Activated CD4-positive, alpha-beta T cell treated with anti-CD3 and anti-CD28 coated beads for 4 hours (primary cell): ENCODE results near the gene ZCCHC3.

Experiments
- DNase-seq, 2 donors: peaks; one replicate each; pipeline ENCODE4 v3.0.0-alpha.2; 2020

Gene ZCCHC3

DNA sequence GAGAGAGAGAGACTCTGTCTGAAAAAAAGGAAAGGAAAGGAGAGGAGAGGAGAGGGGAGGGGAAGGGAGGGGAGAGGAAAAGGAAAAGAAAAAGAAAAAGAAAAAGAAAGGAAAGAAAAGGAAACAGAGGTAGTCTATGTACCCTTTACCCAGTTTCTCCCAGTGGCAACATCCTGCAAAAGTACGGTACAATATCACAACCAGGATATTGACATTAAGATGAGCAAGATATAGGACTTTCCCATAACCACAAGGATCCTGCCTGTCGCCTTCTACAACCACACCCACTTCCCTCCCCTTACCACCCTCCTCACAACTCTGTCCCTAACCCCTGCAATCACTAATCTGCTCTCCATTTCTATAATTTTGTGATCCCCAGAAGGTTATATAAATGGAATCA lies 10.9 kb upstream of the ZCCHC3 start:
- no peak for DNase-seq

DNA sequence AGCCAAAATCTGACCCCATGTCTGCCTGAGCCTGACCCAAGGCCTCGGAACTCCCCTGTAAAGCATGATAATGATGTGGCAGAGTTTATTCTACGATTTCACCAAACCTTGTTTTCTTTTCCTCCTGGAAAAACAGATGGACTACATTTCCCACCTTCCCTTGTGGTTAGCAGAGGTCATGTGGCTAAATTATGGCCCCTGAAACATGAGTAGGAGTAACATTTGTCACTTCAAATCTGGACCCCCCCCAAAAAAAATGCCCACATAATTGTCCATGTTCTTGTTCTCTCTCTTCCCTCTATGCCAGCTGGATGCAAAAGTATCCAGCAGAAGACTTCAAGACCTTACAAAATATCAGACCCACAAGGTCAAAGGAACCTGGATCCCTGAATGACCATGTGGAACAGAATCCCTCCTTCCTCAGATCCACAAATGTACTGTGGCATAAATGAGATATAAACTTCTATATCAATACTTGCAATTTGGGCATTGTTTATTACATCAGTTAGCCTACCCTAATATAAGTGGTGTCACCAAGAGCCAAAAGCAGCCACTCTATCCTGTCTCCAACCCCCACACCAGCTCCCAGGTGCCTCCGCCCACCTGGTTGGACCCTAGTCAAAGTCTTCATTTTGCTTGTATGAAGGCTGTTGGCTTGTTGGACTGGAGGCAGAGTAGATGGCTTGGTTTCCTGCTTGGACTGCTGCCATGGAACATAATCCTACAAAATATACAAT lies 8.2 kb upstream of the ZCCHC3 start:
- DNase-seq = no peak

DNA sequence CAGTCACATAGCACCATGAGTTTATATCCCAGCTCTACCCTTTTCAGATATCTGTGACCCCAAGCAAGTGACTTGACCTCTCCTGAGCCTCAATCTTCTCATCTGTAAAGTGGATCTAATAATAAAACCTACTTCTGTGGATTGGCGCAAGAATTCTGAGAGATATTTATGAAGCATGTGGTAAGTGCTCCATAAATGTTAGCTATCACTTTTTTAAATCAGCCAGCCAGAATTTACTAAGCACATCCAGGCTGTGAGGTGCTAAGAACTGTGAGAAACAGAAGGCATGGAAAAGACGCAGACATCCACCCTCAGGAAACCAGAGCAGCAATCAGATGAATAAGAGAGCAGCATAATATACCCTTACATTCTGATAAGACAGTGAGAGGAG lies 7.7 kb upstream of the ZCCHC3 start:
- DNase-seq = no peak

DNA sequence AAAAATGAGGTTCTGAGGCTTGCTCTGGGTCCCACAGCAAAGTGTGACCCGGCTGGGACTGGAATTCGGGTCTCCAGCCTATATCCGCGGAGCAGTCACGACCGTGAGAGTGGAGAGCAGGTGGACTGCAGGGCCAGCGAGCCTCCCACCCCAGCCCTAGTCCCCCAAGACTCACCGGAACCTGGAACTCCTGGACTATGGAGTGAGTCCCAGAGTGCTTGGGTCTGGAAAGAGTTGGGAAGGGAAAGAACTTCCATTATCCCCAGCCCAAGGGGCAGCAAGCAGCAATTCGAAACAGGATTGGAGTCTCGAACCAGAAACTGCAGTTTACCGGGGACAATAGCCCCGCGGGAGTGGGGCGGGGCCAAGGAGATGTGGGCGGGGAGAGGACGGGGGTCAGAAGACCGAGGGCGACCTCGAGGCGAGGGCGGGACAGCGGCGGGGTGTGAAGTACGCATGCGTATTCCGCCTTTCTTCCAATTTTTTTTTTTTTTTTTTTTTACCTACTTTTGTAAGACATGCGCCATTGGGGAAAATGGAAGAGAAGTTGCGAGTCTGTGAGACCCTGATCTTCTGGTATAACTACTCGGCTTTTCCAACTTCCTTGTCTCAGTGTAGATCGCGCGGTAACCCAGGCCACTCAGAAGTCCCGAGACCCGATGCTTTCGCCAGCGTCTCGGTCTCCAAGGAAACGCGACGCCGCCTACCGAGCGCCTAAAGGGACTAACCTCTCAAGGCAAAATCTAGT lies 7.1 kb upstream of the ZCCHC3 start, which contains the start of gene C20orf96:
Gene C20orf96 (minus strand): TSS at position 667 of the 748 bp plus-strand sequence. CDS start 140 bp downstream, at position 527.
- DNase-seq = peak; percentile 84

DNA sequence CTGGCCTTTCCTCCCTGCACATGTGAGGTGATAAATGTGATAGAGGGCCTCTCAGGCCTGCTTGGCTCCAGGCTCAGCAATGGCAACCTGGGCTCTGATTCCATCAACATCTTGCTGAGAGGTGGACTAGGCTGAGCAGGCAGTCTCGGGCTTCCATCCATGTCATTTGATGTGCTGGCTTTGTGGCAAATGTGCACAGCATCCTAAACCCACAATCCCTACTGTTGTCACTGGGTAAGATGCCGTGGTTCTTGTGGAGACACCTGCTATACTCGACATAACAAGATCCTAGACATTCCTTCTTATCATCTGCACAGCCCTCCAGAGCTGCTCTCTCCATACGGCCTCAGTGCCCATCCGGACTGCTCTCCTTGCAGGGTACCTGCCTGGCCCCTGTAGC lies 2.8 kb upstream of the ZCCHC3 start:
- DNase-seq = no peak

DNA sequence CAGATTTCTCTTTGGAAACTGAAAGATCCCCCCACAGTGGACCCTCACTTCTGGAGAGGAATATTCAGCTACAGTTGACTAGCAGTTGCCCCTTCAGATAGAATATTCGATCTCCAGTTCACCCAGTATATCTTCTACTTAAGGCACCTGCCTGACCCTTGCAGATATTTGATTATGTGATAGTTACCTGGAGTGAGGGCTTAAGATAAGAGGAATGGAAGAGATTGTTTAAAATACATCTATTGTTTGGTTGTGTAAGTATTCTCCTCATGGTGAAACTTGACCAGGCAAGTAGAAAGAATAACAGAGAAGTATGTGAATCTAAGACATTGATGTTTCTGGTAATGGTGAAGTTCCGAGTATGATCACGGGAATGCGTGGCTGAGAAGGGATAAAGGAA lies 1.6 kb upstream of the ZCCHC3 start:
- DNase-seq = no peak

DNA sequence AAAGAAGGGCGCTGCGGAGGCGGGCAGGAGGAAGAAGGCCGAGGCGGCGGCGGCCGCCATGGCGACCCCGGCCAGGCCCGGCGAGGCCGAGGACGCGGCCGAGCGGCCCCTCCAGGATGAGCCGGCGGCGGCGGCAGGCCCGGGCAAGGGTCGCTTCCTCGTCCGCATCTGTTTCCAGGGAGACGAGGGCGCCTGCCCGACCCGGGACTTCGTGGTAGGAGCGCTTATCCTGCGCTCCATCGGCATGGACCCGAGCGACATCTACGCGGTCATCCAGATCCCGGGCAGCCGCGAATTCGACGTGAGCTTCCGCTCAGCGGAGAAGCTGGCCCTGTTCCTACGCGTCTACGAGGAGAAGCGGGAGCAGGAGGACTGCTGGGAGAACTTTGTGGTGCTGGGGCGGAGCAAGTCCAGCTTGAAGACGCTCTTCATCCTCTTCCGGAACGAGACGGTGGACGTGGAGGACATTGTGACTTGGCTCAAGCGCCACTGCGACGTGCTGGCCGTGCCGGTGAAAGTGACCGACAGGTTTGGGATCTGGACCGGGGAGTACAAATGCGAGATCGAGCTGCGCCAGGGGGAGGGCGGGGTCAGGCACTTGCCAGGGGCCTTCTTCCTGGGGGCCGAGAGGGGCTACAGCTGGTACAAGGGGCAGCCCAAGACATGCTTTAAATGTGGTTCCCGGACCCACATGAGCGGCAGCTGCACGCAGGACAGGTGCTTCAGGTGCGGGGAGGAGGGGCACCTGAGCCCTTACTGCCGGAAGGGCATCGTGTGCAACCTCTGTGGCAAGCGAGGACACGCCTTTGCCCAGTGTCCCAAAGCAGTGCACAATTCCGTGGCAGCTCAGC lies 780 bp downstream of the ZCCHC3 start:
- peak; percentile 20 to 39 for DNase-seq

DNA sequence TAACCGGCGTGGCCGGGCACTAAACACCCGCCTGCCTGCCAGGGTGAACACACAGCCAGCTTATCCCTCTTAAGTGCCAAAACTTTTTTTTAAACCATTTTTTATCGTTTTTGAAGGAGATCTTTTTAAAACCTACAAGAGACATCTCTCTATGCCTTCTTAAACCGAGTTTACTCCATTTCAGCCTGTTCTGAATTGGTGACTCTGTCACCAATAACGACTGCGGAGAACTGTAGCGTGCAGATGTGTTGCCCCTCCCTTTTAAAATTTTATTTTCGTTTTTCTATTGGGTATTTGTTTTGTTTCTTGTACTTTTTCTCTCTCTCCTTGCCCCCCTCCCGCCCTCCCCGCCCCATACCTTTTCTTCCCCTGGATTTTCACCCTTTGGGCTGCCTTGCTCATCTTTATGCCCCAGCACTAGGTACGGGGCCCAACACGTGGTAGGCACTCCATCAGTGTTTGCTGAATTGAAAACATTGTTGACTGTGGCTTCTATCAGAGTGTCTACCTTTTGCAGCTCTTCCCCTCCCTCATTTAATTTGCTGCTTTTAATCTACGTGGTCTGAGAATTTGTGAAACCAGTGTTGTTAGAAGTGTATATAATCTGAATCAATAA lies 1.5 kb downstream of the ZCCHC3 start:
- no peak for DNase-seq

DNA sequence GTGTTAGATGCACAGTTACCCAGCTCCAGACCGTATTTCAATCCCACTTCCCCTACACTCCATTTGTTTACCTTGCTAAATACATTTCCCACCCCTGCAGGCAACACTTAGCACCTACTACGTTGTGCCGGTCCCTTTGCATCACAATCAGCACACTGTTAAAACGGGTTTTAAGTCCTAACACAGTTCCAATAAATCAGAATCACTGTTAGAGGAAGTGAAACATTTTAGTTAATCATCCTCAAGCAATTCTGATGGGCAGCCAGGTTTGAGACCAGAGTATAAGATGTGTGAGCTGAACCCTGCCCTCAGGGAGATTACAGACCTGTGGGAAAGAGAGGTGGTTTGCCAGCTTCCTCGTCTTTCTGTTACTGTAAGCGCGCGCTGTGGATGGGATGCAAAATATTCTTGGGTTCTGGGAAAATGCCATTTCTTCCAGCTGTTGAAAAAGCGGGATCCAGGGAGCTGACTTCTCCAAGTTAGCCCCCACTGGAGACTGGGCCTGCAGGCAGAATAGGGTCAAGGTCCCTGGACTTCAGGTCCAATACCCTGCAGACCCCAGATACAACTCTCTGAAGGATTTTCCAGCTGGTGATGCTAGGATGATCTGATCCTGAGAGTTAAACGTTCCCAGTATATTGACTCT lies 3.1 kb downstream of the ZCCHC3 start:
- no peak for DNase-seq

DNA sequence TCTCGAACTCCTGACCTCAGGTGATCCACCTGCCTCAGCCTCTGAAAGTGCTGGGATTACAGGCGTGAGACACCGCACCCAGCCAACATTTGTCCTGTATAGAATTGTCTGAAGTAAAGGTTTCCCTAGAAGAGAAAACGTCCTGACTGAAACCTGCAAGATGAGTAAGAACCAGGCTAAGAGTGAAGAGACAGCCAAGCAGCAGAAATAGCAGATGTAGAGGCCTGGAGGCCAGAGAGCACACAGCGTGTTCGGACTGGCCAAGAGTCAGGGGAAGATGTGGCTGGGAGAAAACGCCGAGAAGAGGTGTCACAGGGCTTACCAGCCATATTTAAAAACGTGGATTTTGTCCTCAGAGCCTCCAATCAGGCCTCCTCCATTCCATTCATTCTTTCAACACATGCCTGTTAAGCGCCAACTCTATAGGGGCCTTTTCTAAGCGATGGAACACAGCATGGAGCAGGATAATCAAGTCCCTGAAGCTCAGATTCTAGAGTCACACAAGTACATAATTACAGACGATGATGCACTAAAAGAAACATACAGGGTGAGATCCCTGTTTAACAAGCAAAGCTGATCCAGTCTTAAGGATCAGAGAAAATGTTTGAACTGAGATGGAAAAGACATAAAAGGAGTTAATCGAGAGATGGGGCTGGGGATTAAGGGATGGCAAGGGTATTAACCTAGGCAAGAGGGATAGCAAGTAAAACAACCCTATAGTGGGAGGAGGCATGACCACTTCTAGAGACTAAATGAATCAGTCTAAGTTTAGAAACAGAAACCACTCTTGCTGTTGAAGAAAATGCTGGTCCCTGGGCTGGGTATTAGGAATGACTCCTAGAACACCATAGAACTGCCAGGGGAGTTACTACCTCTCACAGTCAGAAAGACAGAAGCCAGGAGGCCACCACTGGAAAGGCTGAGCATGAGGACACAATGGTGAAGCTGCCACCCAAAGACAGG lies 4.8 kb downstream of the ZCCHC3 start:
- no peak for DNase-seq

DNA sequence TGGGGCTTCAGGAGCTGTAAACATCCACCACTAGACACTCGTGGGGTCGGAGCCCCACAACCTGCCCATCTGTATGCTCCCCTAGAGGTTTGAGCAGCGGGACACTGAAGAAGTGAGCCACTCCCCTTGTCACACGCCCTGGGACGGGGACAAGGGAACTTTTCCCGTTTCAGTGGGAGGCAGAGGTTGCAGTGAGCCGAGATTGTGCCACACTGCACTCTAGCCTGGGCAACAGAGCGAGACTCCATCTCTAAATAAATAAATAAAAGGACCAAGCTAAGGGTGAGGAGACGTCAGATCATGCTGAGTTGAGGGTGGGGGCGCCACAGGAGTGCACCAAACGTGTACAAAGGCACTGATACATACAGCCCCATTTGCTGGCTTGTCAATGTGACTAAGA lies 8.4 kb downstream of the ZCCHC3 start:
- DNase-seq = no peak

DNA sequence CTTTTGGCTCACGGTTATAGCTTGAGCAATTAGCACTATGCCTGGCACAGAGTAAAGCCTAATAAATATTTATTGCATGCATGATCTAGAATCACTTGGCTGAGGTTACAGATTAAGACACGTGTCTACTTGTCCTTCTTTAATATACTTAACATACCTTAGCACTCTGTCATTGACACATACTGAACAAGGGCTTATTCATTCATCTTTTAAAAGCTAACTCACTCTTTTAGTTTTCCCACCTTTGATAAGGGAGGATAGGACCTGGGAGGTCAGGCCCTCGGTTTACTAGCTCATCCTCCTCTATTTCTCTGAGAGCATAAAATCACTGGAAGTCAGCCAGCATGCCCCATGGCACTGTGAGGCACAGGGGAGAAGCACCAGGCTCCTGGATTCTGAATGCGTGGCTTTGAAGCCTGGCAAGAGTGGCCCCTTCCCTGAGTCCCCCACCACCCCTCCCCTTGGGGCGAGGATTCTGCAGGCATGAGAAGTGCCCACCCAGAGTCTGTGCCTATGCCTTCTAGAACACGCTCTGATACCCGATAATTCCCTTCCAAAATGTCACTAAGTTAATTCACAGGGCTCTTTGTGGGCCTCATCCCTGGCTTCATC lies 11.2 kb downstream of the ZCCHC3 start:
- DNase-seq = no peak

DNA sequence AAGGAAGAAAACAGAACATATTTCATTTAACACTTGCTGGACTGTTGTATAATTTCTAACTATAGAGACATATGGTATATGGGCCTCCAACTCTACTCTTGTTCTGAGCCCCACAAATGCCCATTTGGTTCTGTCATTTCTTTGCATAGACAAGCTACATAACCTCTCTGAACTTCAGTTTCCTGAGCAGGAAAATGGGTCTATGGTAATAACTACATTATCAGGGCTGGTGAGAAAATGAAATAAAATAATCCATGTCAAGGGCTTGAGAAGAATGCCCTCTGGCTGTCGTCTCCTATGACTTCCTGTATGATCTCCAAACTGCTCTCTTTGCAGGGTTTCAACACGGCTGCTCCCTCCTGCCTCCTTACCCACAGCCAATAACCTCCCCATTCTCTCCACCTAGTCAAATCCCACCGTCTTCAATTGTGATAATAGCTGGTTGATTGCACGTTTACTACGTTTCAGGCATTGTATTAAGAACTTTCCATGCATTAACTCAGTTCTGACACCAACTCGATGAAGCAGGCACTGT lies 12.0 kb downstream of the ZCCHC3 start:
- DNase-seq = no peak

DNA sequence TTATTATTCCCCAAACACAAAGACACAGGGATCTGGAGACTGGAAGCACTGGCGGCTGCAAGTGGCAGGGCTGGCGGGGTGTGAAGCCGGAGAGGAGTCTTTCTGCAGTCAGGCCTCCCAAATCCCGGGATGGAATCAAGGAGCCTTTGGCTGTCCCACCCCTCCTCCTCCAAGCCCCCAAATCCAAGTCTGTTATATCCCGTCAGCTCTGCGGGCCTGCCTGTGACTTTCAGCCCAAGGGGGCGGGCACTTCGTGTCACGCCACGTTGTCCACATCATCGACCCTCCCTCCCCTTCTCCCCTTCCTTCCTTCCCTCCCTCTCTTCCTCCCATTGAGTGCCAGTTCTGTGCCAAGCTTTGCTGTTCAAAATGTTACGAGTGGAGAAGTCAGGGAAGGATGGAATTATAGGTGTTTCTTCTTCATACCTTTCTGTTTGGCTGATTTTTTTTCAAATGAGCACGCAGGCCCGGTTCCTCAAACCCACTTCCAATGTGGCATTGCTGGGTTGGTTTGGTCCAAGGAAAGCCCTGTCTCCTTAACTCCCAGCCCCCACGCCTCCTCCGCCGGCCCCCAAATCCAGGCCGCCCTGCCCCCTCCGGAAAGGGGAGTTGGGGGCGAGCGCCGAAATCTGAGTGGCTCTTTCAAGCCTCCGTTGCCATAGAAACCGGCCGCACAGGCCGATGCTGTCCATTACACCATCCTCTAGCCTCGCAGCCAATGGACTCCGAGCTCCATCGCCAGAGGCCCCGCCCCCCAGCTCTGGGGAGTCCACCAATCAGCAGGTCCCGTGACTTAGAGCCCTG lies 12.7 kb downstream of the ZCCHC3 start:
- DNase-seq = peak; percentile 67 to 72

DNA sequence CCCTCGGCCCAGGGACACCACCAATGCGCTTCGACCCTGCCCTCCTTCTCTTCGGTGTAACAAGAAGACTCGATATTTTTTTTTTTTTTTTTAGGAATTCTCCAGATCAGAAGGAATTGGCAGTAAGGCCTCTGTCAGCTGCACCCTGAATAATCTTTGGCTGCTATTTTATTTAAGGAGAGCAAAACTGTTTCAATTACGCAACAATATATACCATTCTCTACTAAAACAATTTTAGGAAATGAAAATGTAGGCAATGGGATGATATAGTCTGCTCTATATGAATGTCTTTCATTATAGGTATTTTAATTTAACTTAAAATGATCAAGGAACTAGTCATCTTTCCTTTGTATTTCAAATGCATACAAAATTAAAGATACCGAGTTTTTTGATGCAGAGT lies 13.3 kb downstream of the ZCCHC3 start:
- no peak for DNase-seq

DNA sequence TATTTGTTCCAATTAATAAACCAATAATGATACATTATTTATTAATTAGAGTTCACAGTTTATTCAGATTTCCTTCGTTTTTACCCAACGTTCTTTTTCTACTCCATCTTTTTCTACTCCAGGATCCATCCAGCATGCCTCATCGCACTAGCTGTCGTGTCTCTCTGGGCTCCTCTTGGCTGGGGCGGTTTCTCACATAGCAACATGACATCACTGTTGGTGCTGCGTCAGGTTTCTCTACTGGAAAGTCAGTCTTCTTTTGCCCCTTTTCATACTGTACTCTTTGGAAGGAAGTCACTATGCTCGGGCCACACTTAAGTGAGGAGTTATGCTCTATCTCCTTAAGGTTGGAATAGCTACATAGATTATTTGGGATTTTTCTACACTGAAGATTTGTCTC lies 14.2 kb downstream of the ZCCHC3 start:
- DNase-seq = no peak

DNA sequence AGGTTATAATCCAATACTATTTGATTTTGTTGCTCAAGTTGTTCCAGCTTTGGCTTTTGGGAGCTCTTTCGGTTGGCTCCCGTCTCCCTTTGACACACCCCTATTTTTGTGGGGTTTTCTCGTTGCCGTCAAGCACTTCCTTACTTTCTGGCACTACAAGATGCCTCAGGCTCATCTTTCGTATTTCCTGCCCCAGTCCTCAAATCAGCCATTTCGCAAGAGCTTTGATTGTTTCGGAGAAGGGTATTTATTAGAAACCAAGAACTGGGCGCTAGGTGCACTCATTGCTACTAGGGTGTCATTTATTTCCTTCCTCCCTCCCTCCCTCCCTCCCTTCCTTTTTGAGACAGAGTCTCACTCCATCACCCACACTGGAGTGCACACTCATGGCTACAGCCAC lies 14.7 kb downstream of the ZCCHC3 start:
- no peak for DNase-seq

DNA sequence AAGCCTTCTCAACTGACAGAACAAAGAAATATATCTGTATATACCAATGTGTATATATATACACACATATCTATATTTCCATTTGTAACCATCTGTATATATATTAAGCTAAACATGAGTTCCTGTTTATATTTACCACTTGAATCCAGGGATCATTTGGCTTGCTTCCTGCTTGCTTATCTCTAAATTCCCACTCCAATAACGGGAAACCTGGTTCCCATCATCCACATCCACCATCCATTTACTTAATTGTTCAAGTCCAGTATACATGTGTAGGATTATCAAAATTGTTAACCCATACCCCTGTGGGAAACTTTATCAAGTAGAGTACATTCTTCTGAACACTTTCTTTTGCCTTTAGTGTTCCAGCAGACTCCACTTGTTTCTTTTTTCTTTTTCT lies 15.5 kb downstream of the ZCCHC3 start:
- DNase-seq = no peak

DNA sequence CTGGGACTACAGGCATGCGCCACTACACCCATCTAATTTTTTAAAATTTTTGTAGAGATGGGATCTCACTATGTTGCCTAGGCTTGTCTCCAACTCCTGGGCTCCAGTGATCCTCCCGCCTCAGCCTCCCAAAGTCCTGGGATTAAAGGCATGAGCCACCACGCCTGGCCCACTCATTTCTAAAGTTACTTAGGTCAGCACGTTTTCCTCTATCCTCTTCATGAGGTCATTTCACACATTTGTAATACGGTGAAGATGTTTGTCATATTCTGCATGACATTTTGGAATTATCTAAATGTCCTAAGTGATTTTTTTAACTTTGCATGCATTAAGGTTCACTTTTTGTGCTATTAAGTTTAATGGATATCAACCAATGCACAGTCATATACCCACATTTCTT lies 16.0 kb downstream of the ZCCHC3 start:
- no peak for DNase-seq

DNA sequence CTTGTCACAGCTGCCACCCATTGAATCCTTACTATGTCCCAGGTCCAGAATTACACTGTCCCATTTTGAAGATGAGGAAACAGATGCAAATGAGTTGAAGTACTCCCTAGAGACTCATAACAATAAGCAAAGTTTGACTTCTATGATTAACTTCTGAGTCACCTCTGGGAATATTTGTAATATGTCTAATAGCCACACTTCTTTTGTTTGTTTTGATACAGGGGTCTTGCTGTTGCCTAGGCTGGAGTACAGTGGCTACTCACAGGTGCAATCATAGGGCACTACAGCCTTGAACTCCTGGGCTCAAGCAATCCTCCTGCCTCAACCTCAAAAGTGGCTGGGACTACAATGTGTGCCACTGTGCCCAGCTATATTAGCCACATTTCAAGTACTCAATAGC lies 16.6 kb downstream of the ZCCHC3 start:
- DNase-seq = no peak
